Activated T-helper 2 cell treated with anti-CD3 and anti-CD28 coated beads, Interferon-gamma antibody, Interleukin-2, Interleukin-4, amounts not matched to agents 10 μg/mL and 5 μg/mL and 100 μg/mL, durations not matched to agents 14 hours and 24 hours and 36 hours (primary cell): ENCODE measurements around the gene TCAP. TPM values are rescaled to one million over a fixed set of nuclear protein-coding genes. Genes with fewer than 3 reads are reported as not detected.
"Not testable (repeated sequence)": the region's sequence is repeated elsewhere in the genome, so short reads cannot be mapped to it uniquely, and the experiment has no call there.

ENCODE experiments used
- DNase-seq: peaks from one replicate; pipeline ENCODE4 v3.0.0; 2021; ENCODE audit warnings: low spot score
- H3K27ac Mint-ChIP-seq: one replicate; pipeline ENCODE4 v1.8.0; 2021; ENCODE audit warnings: mixed read lengths
- H3K27me3 Mint-ChIP-seq: one replicate; pipeline ENCODE4 v1.8.0; 2021; ENCODE audit warnings: low read depth, mixed read lengths
- H3K36me3 Mint-ChIP-seq: one replicate; pipeline ENCODE4 v1.8.0; 2021; ENCODE audit warnings: low read depth, mixed read lengths
- H3K4me1 Mint-ChIP-seq: one replicate; pipeline ENCODE4 v1.8.0; 2021; ENCODE audit warnings: low read depth, mixed read lengths
- H3K4me3 Mint-ChIP-seq: one replicate; pipeline ENCODE4 v1.8.0; 2021; ENCODE audit warnings: low read depth, mild to moderate bottlenecking, moderate library complexity, mixed read lengths
- H3K9me3 Mint-ChIP-seq: one replicate; pipeline ENCODE4 v1.8.0; 2021; ENCODE audit warnings: mixed read lengths
- intact Hi-C: fragments of 100-400 bp; cut with micrococcal nuclease; formaldehyde crosslinking; loops from one replicate; pipeline ENCODE4 v1.15.1; 2023
- total RNA-seq: library from RNA; stranded (reverse); gene quantifications from 2 replicates; pipeline ENCODE4 v1.2.3, GENCODE V29; 2022

Gene TCAP
- total RNA-seq, 1 donor from 2014 or later = 0.87 TPM

- Mint-ChIP-seq H3K4me3 (no peak overlapping the region), H3K36me3 (no peaks in the 10 kb centered on the region), H3K27me3 (peaks cover 23% of the 10 kb centered on the region), H3K27ac (no peak overlapping the region), H3K9me3 (no peaks in the 10 kb centered on the region), H3K4me1 (peaks cover 10% of the 10 kb centered on the region)
- intact Hi-C loops = no loop called here
- no peak for DNase-seq
These were observed 39.8 kb downstream of the TCAP start for GRCh38 chr17:39704821-39705551.

- Mint-ChIP-seq H3K9me3 (no peaks in the 10 kb centered on the region), H3K27ac (no peak overlapping the region), H3K36me3 (no peaks in the 10 kb centered on the region), H3K4me3 (no peak overlapping the region), H3K27me3 (peaks cover 18% of the 10 kb centered on the region), H3K4me1 (peaks cover 10% of the 10 kb centered on the region)
- intact Hi-C loops = no loop called here
- no peak for DNase-seq
These were observed 40.7 kb downstream of the TCAP start for GRCh38 chr17:39705786-39706348.

GRCh38 chr17:39706383-39706782, 41.2 kb downstream of the TCAP start:
- Mint-ChIP-seq H3K36me3 (no peaks in the 10 kb centered on the region), H3K27me3 (peaks cover 13% of the 10 kb centered on the region), H3K27ac (no peak overlapping the region), H3K9me3 (no peaks in the 10 kb centered on the region), H3K4me1 (peaks cover 10% of the 10 kb centered on the region), H3K4me3 (no peak overlapping the region)
- DNase-seq = no peak
- intact Hi-C loops = no loop called here

- Mint-ChIP-seq H3K27me3 (peaks cover 8% of the 10 kb centered on the region), H3K27ac (no peak overlapping the region), H3K4me3 (no peak overlapping the region), H3K9me3 (no peaks in the 10 kb centered on the region), H3K4me1 (peaks cover 10% of the 10 kb centered on the region), H3K36me3 (no peaks in the 10 kb centered on the region)
- intact Hi-C loops = no loop called here
- DNase-seq = no peak
These were observed 41.8 kb downstream of the TCAP start for GRCh38 chr17:39706921-39707337.

GRCh38 chr17:39709319-39709997, 44.3 kb downstream of the TCAP start:
- H3K27ac Mint-ChIP-seq = no peak overlapping the region
- H3K27me3 Mint-ChIP-seq = no peaks in the 10 kb centered on the region
- H3K9me3 Mint-ChIP-seq = no peaks in the 10 kb centered on the region
- H3K36me3 Mint-ChIP-seq = no peaks in the 10 kb centered on the region
- no peak for DNase-seq
- intact Hi-C loops = no loop called here
- peaks cover 7% of the 10 kb centered on the region for H3K4me1 Mint-ChIP-seq
- no peak overlapping the region for H3K4me3 Mint-ChIP-seq

- Mint-ChIP-seq H3K4me3 (no peak overlapping the region), H3K27ac (no peak overlapping the region), H3K4me1 (peaks cover 7% of the 10 kb centered on the region), H3K36me3 (no peaks in the 10 kb centered on the region), H3K9me3 (no peaks in the 10 kb centered on the region), H3K27me3 (no peaks in the 10 kb centered on the region)
- no peak for DNase-seq
- intact Hi-C loops = no loop called here
These were observed 45.1 kb downstream of the TCAP start for GRCh38 chr17:39709998-39710964.

GRCh38 chr17:39711071-39711470, 45.9 kb downstream of the TCAP start:
- intact Hi-C loops, H3K27me3 Mint-ChIP-seq, DNase-seq, H3K9me3 Mint-ChIP-seq, H3K36me3 Mint-ChIP-seq, H3K4me3 Mint-ChIP-seq, H3K27ac Mint-ChIP-seq, H3K4me1 Mint-ChIP-seq: not testable (repeated sequence)

- H3K36me3 Mint-ChIP-seq = no peaks in the 10 kb centered on the region
- no peak overlapping the region for H3K27ac Mint-ChIP-seq
- H3K9me3 Mint-ChIP-seq = no peaks in the 10 kb centered on the region
- peaks cover 5% of the 10 kb centered on the region for H3K4me1 Mint-ChIP-seq
- intact Hi-C loops = no loop called here
- no peaks in the 10 kb centered on the region for H3K27me3 Mint-ChIP-seq
- H3K4me3 Mint-ChIP-seq = no peak overlapping the region
- no peak for DNase-seq
These were observed 46.7 kb downstream of the TCAP start for GRCh38 chr17:39711851-39712250.

- intact Hi-C loops = no loop called here
- H3K4me3 Mint-ChIP-seq = no peak overlapping the region
- no peak overlapping the region for H3K27ac Mint-ChIP-seq
- DNase-seq = no peak
- no peaks in the 10 kb centered on the region for H3K27me3 Mint-ChIP-seq
- H3K36me3 Mint-ChIP-seq = no peaks in the 10 kb centered on the region
- no peaks in the 10 kb centered on the region for H3K9me3 Mint-ChIP-seq
- no peaks in the 10 kb centered on the region for H3K4me1 Mint-ChIP-seq
These were observed 49.1 kb downstream of the TCAP start for GRCh38 chr17:39714234-39714633.

GRCh38 chr17:39715375-39716072, 50.4 kb downstream of the TCAP start:
- no peak overlapping the region for H3K27ac Mint-ChIP-seq
- H3K36me3 Mint-ChIP-seq = no peaks in the 10 kb centered on the region
- H3K4me3 Mint-ChIP-seq = no peak overlapping the region
- no peak for DNase-seq
- H3K9me3 Mint-ChIP-seq = no peaks in the 10 kb centered on the region
- intact Hi-C loops = no loop called here
- no peaks in the 10 kb centered on the region for H3K27me3 Mint-ChIP-seq
- H3K4me1 Mint-ChIP-seq = no peaks in the 10 kb centered on the region
